Neural cell (in vitro differentiated cells): Measurements from ENCODE around the gene SV2C.

Experiments used
- CTCF ChIP-seq: fragments of 450-650 bp; IDR thresholded peaks from 2 replicates; pipeline ENCODE4 v1.5.1; 2014; ENCODE audit warnings: antibody characterized with exemption, mild to moderate bottlenecking, moderate library complexity; ENCODE audit not compliant: poor library complexity, severe bottlenecking
- POLR2AphosphoS5 ChIP-seq: IDR thresholded peaks from 2 replicates; pipeline ENCODE4 v1.6.1; 2012

- TF ChIP-seq CTCF (no peak), POLR2AphosphoS5 (no peak)
Measured at GRCh38 chr5:76277736-76278135, 194.6 kb downstream of the SV2C start.
